Transverse colon (tissue), 4 donors: ENCODE results near the gene EMILIN2. TPM values are rescaled to one million over a fixed set of nuclear protein-coding genes. Genes with fewer than 3 reads are reported as not detected.

ENCODE experiments used
- DNase-seq: peaks from one replicate; pipeline ENCODE4 v3.0.0-alpha.2; 2019
- H3K27ac ChIP-seq, 4 donors: fragments of 200-600 bp; sonication (generic); 2 replicates each; pipeline ENCODE4 v1.5.1; 2016 to 2018; ENCODE audit warnings: inconsistent platforms in 4 of 4
- H3K27me3 ChIP-seq: fragments of 200-600 bp; sonication (generic); 2 replicates; pipeline ENCODE4 v1.5.1; 2017; ENCODE audit warnings: inconsistent platforms
- H3K36me3 ChIP-seq, 4 donors: fragments of 200-600 bp; sonication (generic); 2 replicates each; pipeline ENCODE4 v1.5.1; 2017 to 2019; ENCODE audit warnings: inconsistent platforms in 4 of 4
- H3K4me1 ChIP-seq, 4 donors: fragments of 200-600 bp; sonication (generic); 2 replicates each; pipeline ENCODE4 v1.5.1; 2017 to 2020; ENCODE audit warnings: inconsistent platforms in 4 of 4
- H3K4me3 ChIP-seq, 4 donors: fragments of 200-600 bp; sonication (generic); 1 replicate in 1 of 4; 2 replicates in 3 of 4; pipeline versions ENCODE4 v1.5.1 to v1.6.1; 2017 to 2019; ENCODE audit warnings: inconsistent platforms in 4 of 4
- H3K9me3 ChIP-seq, 2 donors: fragments of 200-600 bp; sonication (generic); 2 replicates each; pipeline ENCODE4 v1.5.1; 2017 to 2019; ENCODE audit warnings: inconsistent platforms in 2 of 2
- EP300 ChIP-seq: sonication (generic); formaldehyde crosslinking; IDR thresholded peaks from one replicate; pipeline ENCODE4 v1.6.1; 2017; ENCODE audit warnings: antibody characterized with exemption, low read depth
- POLR2A ChIP-seq: fragments of 450-650 bp; IDR thresholded peaks from one replicate; pipeline ENCODE4 v1.6.1; 2016; ENCODE audit warnings: antibody characterized with exemption, mild to moderate bottlenecking, moderate library complexity
- POLR2AphosphoS5 ChIP-seq, 3 donors: sonication (generic); formaldehyde crosslinking; IDR thresholded peaks; one replicate each; pipeline ENCODE4 v1.6.1; 2016; ENCODE audit warnings: antibody characterized with exemption in 3 of 3
- WGBS, 2 donors: methylation state at CpG; one replicate each; pipeline ENCODE4 v1.1.5; 2018; ENCODE audit warnings: low coverage in 1 of 2; 5-methylcytosine and 5-hydroxymethylcytosine counted together
- in situ Hi-C, 4 donors: fragments of 200-750 bp; cut with MboI; loops; one replicate each; pipeline versions ENCODE4 v1.15.0 to v1.15.1; 2017; ENCODE audit warnings: low sequenced_read_pairs in 3 of 4, low pct_ligation_motif_present in 1 of 4, low pct_unique_long_range_greater_than_20kb in 1 of 4
- intact Hi-C: fragments of 100-400 bp; cut with DNase I; formaldehyde crosslinking; loops from one replicate; pipeline ENCODE4 v1.15.1; 2023; ENCODE audit warnings: low total_unique reads
- total RNA-seq, 4 donors: library from RNA; depleted of rRNA; stranded (reverse); fragments of >200 nt; gene quantifications; one replicate each; pipeline ENCODE4 v1.1.0, GENCODE V29; 2016
- TF ChIP-seq, protein P1 (sequence below), 5 experiments: fragments of 200-600 bp in 3 of 5; fragments of 450-650 bp in 2 of 5; sonication (generic) in 3 of 5; IDR thresholded peaks; 1 replicate in 2 of 5; 2 replicates in 3 of 5; pipeline ENCODE4 v1.5.1; 2016 to 2017; ENCODE audit warnings: antibody characterized with exemption in 5 of 5, inconsistent platforms in 3 of 5, mild to moderate bottlenecking in 2 of 5, moderate library complexity in 1 of 5

Gene EMILIN2
- total RNA-seq, 4 donors from 2014 or later, result 12.0 to 145 (median 56.5) TPM

DNA sequence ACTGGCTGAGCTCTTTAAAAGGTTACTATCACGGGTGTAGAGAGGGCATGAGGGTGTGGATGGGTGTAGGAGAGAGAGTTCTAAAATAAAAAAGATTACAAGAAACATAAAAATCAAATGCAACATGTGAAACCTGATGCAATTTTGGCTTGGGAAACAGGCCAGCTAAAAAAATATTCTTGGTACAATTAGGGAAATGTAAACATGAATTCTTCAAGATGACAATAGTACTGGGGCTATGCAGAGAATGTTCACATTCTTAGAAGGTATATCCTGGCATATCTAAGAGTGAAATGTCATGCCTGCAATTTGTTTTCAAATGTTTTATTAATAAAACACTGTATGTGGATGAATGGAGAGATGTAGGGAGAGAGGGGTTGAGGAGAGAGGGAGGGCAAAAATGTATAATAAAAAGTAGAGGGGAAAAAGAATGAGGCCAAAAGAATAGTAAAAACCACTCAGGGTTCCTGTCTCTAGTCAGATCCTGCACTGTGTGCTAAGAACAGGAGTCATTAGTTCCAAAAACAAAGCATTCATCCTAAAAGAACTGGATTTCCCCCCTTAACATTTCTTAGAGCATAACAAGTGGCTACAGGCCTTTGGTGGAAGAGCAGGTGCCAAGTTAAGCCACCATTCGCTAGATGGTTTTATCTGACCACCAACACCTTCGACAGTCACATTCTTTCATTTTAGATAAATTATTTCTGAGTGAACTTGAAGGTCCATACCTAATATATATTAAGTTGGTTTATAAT lies 88.8 kb downstream of the EMILIN2 start:
- H3K36me3 ChIP-seq, result peaks cover 0 to 20% (median 8%) of the 10 kb centered on the region in 4 donors
- H3K4me1 ChIP-seq, result peaks cover 0 to 15% (median 7%) of the 10 kb centered on the region in 4 donors
- intact Hi-C loops (no loop called here), in situ Hi-C loops (loop anchor here (10.0 to 25.0 kb wide), 5 partner anchors 49 to 309 kb away; partner anchors contain the start of gene MYL12A (in 4 of the 4))
- H3K9me3 ChIP-seq, result no peaks in the 10 kb centered on the region
- no peak overlapping the region for H3K27ac ChIP-seq
- TF ChIP-seq POLR2AphosphoS5 (IDR thresholded peaks at IDR 0.05) (no peak), POLR2A (no peak), EP300 (no peak)
- TF ChIP-seq, protein P1, sequence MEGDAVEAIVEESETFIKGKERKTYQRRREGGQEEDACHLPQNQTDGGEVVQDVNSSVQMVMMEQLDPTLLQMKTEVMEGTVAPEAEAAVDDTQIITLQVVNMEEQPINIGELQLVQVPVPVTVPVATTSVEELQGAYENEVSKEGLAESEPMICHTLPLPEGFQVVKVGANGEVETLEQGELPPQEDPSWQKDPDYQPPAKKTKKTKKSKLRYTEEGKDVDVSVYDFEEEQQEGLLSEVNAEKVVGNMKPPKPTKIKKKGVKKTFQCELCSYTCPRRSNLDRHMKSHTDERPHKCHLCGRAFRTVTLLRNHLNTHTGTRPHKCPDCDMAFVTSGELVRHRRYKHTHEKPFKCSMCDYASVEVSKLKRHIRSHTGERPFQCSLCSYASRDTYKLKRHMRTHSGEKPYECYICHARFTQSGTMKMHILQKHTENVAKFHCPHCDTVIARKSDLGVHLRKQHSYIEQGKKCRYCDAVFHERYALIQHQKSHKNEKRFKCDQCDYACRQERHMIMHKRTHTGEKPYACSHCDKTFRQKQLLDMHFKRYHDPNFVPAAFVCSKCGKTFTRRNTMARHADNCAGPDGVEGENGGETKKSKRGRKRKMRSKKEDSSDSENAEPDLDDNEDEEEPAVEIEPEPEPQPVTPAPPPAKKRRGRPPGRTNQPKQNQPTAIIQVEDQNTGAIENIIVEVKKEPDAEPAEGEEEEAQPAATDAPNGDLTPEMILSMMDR (IDR thresholded peaks at IDR 0.05), result no peak
- no peak for DNase-seq
- no peaks in the 10 kb centered on the region for H3K27me3 ChIP-seq
- H3K4me3 ChIP-seq, result no peak overlapping the region
- WGBS, 2 donors, result 72 to 73% methylated on average over 3 of the region's 3 CpGs

DNA sequence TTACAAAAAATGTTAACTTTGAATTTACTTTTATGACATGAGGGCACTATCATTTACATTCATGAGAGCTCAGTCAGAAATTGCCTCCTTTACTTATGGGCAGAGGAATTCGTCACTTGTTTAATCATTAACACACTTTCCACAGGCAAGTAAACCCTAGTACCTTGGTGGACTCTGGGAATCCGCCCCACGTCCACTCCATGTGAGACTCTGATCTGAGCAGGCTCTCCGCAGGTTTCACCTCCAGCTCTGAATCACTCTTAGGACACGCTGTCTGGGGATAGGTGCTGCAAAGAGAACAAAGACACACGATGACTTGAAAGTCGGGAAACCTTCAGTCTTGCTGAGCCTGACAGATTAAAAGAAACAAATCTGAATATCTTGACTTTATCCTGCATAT lies 92.5 kb downstream of the EMILIN2 start:
- Histone ChIP-seq H3K27me3 (no peaks in the 10 kb centered on the region), H3K27ac (peak overlapping the region in 3 of 4 donors; percentile 20 to 48 (median 45)), H3K4me3 (no peak overlapping the region), H3K36me3 (peaks cover 0 to 15% (median 4%) of the 10 kb centered on the region in 4 donors), H3K9me3 (no peaks in the 10 kb centered on the region), H3K4me1 (peaks cover 0 to 15% (median 7%) of the 10 kb centered on the region in 4 donors)
- TF ChIP-seq POLR2A (peak; percentile 41), POLR2AphosphoS5 (IDR thresholded peaks at IDR 0.05) (peak in 1 of 3 donors; percentile 59)
- TF ChIP-seq, protein P1 (IDR thresholded peaks at IDR 0.05), result no peak
- 35 to 57% methylated on average over 3 to 7 of the region's 7 CpGs for WGBS, 2 donors
- intact Hi-C loops (no loop called here), in situ Hi-C loops (loop anchor here (10.0 to 25.0 kb wide), 5 partner anchors 45 to 305 kb away; partner anchors contain the start of gene MYL12A (in 4 of the 4))
- peak; percentile 76 for DNase-seq

DNA sequence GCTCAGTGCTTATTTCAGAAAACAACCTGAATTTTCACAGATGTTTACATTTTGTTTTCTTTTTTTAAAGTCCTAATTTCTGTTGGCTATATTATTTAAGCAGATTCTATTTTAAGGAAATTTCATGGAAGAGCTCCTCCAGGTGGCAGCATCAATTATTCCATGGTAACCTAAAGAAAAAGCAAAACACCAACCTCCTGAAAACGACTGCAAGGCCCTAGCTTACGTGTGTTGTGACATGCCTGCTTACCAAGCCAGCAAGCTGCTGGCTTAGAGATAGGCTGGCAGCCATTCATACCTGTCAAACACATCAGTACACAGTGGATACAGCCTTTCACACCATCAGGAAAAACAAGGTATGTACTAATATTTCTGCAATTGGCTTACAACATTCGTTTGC lies 101.2 kb downstream of the EMILIN2 start:
- Histone ChIP-seq H3K36me3 (peaks cover 0 to 34% (median 7%) of the 10 kb centered on the region in 4 donors), H3K27me3 (no peaks in the 10 kb centered on the region), H3K9me3 (no peaks in the 10 kb centered on the region), H3K4me1 (peaks cover 0 to 6% (median 0%) of the 10 kb centered on the region in 4 donors), H3K4me3 (no peak overlapping the region), H3K27ac (no peak overlapping the region)
- TF ChIP-seq, protein P1 (IDR thresholded peaks at IDR 0.05), result peak; percentile 18 to 40 (median 32)
- TF ChIP-seq POLR2A (no peak), POLR2AphosphoS5 (IDR thresholded peaks at IDR 0.05) (no peak), EP300 (no peak)
- intact Hi-C loops (no loop called here), in situ Hi-C loops (loop anchor here in 2 of 4 donors (25.0 kb wide), 2 partner anchors 114 to 289 kb away; partner anchors contain the start of gene MYL12A (in 1 of the 2))
- DNase-seq, result no peak
- whole genome bisulfite sequencing, 2 donors, result 38 to 42% methylated on average over 3 of the region's 3 CpGs

DNA sequence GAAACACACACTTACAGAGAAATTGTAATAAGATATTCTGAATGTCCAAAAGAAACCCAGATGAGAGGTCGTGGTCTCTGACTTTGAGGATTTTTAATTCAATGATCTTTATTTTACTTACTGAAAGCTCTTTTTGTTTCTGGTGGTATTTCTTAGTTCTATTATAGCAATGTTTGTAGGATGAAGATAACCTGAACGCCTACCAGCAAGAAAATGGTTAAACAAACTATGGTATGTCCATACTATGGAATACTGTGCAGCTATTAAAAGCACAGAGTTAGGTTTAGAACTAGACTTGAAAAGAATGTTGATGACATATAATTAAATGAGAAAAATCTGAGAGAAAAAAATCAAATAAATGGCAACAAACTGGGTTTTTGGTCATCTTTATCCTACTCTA lies 105.8 kb downstream of the EMILIN2 start:
- Histone ChIP-seq H3K27ac (no peak overlapping the region), H3K4me1 (peaks cover 0 to 16% (median 5%) of the 10 kb centered on the region in 4 donors), H3K4me3 (no peak overlapping the region), H3K36me3 (peaks cover 0 to 50% (median 6%) of the 10 kb centered on the region in 4 donors), H3K9me3 (no peaks in the 10 kb centered on the region), H3K27me3 (no peaks in the 10 kb centered on the region)
- DNase-seq, result no peak
- WGBS, 2 donors, result 78 to 93% methylated on average over 2 of the region's 2 CpGs
- in situ Hi-C loops (no loop called here), intact Hi-C loops (no loop called here)
- TF ChIP-seq POLR2A, result no peak
